Liver (tissue), 9 donors: ENCODE measurements around the gene DDX17. TPM values are rescaled to one million over a fixed set of nuclear protein-coding genes. Genes with fewer than 3 reads are reported as not detected.

Experiments
- DNase-seq: peaks from one replicate; pipeline ENCODE4 v3.0.0-alpha.2; 2017; ENCODE audit warnings: low spot score
- H3K27ac ChIP-seq, 2 donors: one replicate each; pipeline ENCODE4 v1.7.0; 2013; ENCODE audit warnings: inconsistent platforms in 2 of 2, low read length in 2 of 2, control low read depth in 1 of 2, low read depth in 1 of 2, mild to moderate bottlenecking in 1 of 2
- H3K27me3 ChIP-seq, 4 donors: one replicate each; pipeline versions ENCODE4 v1.6.1 to v1.7.0; 2013; ENCODE audit warnings: low read length in 3 of 4, inconsistent platforms in 1 of 4, mild to moderate bottlenecking in 1 of 4, moderate library complexity in 1 of 4; ENCODE audit not compliant: control insufficient read depth in 4 of 4, insufficient read depth in 4 of 4
- H3K36me3 ChIP-seq, 4 donors: one replicate each; pipeline versions ENCODE4 v1.6.1 to v1.7.0; 2013; ENCODE audit warnings: low read length in 3 of 4, mild to moderate bottlenecking in 3 of 4, low read depth in 1 of 4, moderate library complexity in 1 of 4; ENCODE audit not compliant: control insufficient read depth in 4 of 4, insufficient read depth in 3 of 4
- H3K4me1 ChIP-seq, 4 donors: one replicate each; pipeline versions ENCODE4 v1.6.1 to v1.7.0; 2013; ENCODE audit warnings: low read length in 3 of 4, mild to moderate bottlenecking in 3 of 4, moderate library complexity in 1 of 4; ENCODE audit not compliant: control insufficient read depth in 4 of 4, insufficient read depth in 4 of 4
- H3K4me3 ChIP-seq, 3 donors: one replicate each; pipeline versions ENCODE4 v1.6.1 to v1.7.0; 2013; ENCODE audit warnings: low read length in 3 of 3, control low read depth in 1 of 3, low read depth in 1 of 3, mild to moderate bottlenecking in 1 of 3
- H3K9ac ChIP-seq, 2 donors: one replicate each; pipeline ENCODE4 v1.7.0; 2013; ENCODE audit warnings: low read length in 2 of 2, mild to moderate bottlenecking in 2 of 2, moderate library complexity in 2 of 2, control low read depth in 1 of 2, low read depth in 1 of 2
- H3K9me3 ChIP-seq, 4 donors: one replicate each; pipeline versions ENCODE4 v1.6.1 to v1.7.0; 2013; ENCODE audit warnings: low read length in 3 of 4; ENCODE audit not compliant: control insufficient read depth in 4 of 4
- ATF3 ChIP-seq: IDR thresholded peaks from 2 replicates; pipeline ENCODE4 v1.6.1; 2016; ENCODE audit warnings: antibody characterized with exemption
- CTCF ChIP-seq: fragments of 150-350 bp; IDR thresholded peaks from 2 replicates; pipeline ENCODE4 v1.5.1; 2017; ENCODE audit warnings: improper control_type of control experiment, low read depth, low read length; ENCODE audit not compliant: missing input control
- EGR1 ChIP-seq, 2 donors: IDR thresholded peaks; 2 replicates each; pipeline ENCODE4 v1.6.1; 2016 to 2018; ENCODE audit warnings: antibody characterized with exemption in 2 of 2, low read depth in 2 of 2
- FOXA1 ChIP-seq: IDR thresholded peaks from 2 replicates; pipeline ENCODE4 v1.6.1; 2016; ENCODE audit warnings: antibody characterized with exemption
- FOXA2 ChIP-seq: IDR thresholded peaks from 2 replicates; pipeline ENCODE4 v1.6.1; 2016; ENCODE audit warnings: antibody characterized with exemption
- GABPA ChIP-seq, 2 donors: IDR thresholded peaks in 1 of 2; conservative IDR thresholded peaks in 1 of 2; 2 replicates each; pipeline ENCODE4 v1.6.1; 2016; ENCODE audit warnings: antibody characterized with exemption in 2 of 2, mild to moderate bottlenecking in 1 of 2, moderate library complexity in 1 of 2
- HNF4A ChIP-seq, 2 donors: conservative IDR thresholded peaks; 2 replicates each; pipeline ENCODE4 v1.6.1; 2016; ENCODE audit warnings: antibody characterized with exemption in 2 of 2, mild to moderate bottlenecking in 2 of 2
- HNF4G ChIP-seq: IDR thresholded peaks from 2 replicates; pipeline ENCODE4 v1.6.1; 2016; ENCODE audit warnings: antibody characterized with exemption
- JUND ChIP-seq, 2 donors: IDR thresholded peaks; 2 replicates each; pipeline ENCODE4 v1.6.1; 2016; ENCODE audit warnings: antibody characterized with exemption in 2 of 2
- MAX ChIP-seq: IDR thresholded peaks from 2 replicates; pipeline ENCODE4 v1.6.1; 2016; ENCODE audit warnings: antibody characterized with exemption
- RAD21 ChIP-seq, 2 donors: IDR thresholded peaks; 2 replicates each; pipeline ENCODE4 v1.6.1; 2016; ENCODE audit warnings: antibody characterized with exemption in 2 of 2, mild to moderate bottlenecking in 2 of 2
- REST ChIP-seq: IDR thresholded peaks from 2 replicates; pipeline ENCODE4 v1.6.1; 2016; ENCODE audit warnings: antibody characterized with exemption, mild to moderate bottlenecking
- SP1 ChIP-seq: IDR thresholded peaks from 2 replicates; pipeline ENCODE4 v1.6.1; 2018; ENCODE audit warnings: antibody characterized with exemption, mild to moderate bottlenecking
- YY1 ChIP-seq: IDR thresholded peaks from 2 replicates; pipeline ENCODE4 v1.6.1; 2016; ENCODE audit warnings: antibody characterized with exemption, mild to moderate bottlenecking
- ZBTB33 ChIP-seq: IDR thresholded peaks from 2 replicates; pipeline ENCODE4 v1.6.1; 2016; ENCODE audit warnings: antibody characterized with exemption
- WGBS: extraction: QIAGEN DNeasy Blood & Tissue Kit; methylation state at CpG from one replicate; pipeline ENCODE4 v1.1.7; 2013; 5-methylcytosine and 5-hydroxymethylcytosine counted together
- polyA plus RNA-seq, 2 donors: library from polyadenylated mRNA; stranded (reverse) in 1 of 2; unstranded in 1 of 2; fragments of 200-250 nt in 1 of 2; fragments of >200 nt in 1 of 2; fragmentation: Nextera tagmentation in 1 of 2; extraction: Ambion mirVana in 1 of 2; gene quantifications; one replicate each; pipeline versions ENCODE4 v1.2.1 to v1.2.3, GENCODE V29; 2013 to 2015
- total RNA-seq, 2 donors: library from RNA; depleted of rRNA; stranded (reverse); fragments of >200 nt; gene quantifications; one replicate each; pipeline ENCODE4 v1.2.3, GENCODE V29; 2014
- donor health status: healthy.
- donor health status: healthy.
- donor health status: healthy.
- donor health status: healthy.
- donor health status: healthy.

The DDX17 gene
- total and polyA plus RNA-seq, 4 donors: 46.3 to 451 (median 173) TPM

GRCh38 chr22:38497869-38498268 lies 8.2 kb downstream of the DDX17 start:
- TF ChIP-seq FOXA1: no peak
- no peak for TF ChIP-seq HNF4G
- TF ChIP-seq CTCF: no peak
- no peak for TF ChIP-seq EGR1 (IDR thresholded peaks at IDR 0.05; ENCODE audit: low read depth in 2 of 2)
- TF ChIP-seq FOXA2: no peak
- no peak for TF ChIP-seq YY1
- Histone ChIP-seq H3K9ac (no peak overlapping the region), H3K36me3 (peaks cover 14 to 73% (median 68%) of the 10 kb centered on the region in 4 donors), H3K9me3 (no peaks in the 10 kb centered on the region), H3K27ac (no peak overlapping the region), H3K4me1 (peaks cover 0 to 8% (median 4%) of the 10 kb centered on the region in 4 donors), H3K4me3 (no peak overlapping the region), H3K27me3 (no peaks in the 10 kb centered on the region)
- 90% methylated on average over 3 of the region's 3 CpGs for WGBS
- DNase-seq: no peak

- H3K4me3 ChIP-seq: no peak overlapping the region
- no peaks in the 10 kb centered on the region for H3K9me3 ChIP-seq
- 95% methylated on average over 12 of the region's 12 CpGs for WGBS
- no peaks in the 10 kb centered on the region for H3K27me3 ChIP-seq
- TF ChIP-seq JUND (IDR thresholded peaks at IDR 0.05) (no peak), EGR1 (IDR thresholded peaks at IDR 0.05; ENCODE audit: low read depth in 2 of 2) (no peak), HNF4A (conservative IDR thresholded peaks at IDR 0.05) (no peak), ATF3 (no peak), CTCF (no peak), SP1 (no peak), FOXA1 (no peak), GABPA (IDR thresholded peaks at IDR 0.05 in 1 of 2, conservative IDR thresholded peaks at IDR 0.05 in 1 of 2) (no peak), ZBTB33 (no peak), HNF4G (no peak), YY1 (no peak), RAD21 (IDR thresholded peaks at IDR 0.05) (no peak), MAX (no peak), REST (no peak)
- H3K9ac ChIP-seq: no peak overlapping the region
- peaks cover 13 to 83% (median 78%) of the 10 kb centered on the region in 4 donors for H3K36me3 ChIP-seq
- H3K27ac ChIP-seq: no peak overlapping the region
- DNase-seq: no peak
- H3K4me1 ChIP-seq: peaks cover 2 to 5% (median 2%) of the 10 kb centered on the region in 4 donors
Measured at GRCh38 chr22:38494939-38495338, 11.2 kb downstream of the DDX17 start.
